Measurements from ENCODE around the gene ROBO1.

DNA sequence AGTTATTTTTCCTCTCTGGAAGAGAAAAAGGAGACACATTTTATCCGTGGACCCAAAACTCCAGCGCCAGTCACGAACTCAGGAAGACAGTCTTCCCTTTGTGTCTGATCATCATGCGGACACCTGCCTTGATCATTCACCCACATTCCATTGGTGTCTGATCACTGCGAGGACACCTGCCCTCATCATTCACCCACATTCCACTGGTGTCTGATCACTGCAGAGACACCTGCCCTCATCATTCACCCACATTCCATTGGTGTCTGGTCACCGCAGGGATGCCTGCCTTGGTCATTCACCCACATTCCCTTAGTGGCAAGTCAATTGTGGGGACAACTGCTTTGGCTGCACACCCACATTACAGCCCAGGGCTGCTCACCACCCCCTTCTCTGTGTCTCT, 148.9 kb downstream of the ROBO1 start:
- no peak for TF ChIP-seq EZH2phosphoT487 (IDR thresholded peaks at IDR 0.05; ENCODE audit: borderline replicate concordance, low read length)
- TF ChIP-seq CTCF (conservative IDR thresholded peaks at IDR 0.05; ENCODE audit: low read depth, low read length): no peak
- TF ChIP-seq EZH2 (IDR thresholded peaks at IDR 0.05; ENCODE audit: low read length, unreplicated experiment): no peak

Measured in PC-3 (cell line).